ENCODE measurements around the gene RGS3.

The RGS3 gene

DNA sequence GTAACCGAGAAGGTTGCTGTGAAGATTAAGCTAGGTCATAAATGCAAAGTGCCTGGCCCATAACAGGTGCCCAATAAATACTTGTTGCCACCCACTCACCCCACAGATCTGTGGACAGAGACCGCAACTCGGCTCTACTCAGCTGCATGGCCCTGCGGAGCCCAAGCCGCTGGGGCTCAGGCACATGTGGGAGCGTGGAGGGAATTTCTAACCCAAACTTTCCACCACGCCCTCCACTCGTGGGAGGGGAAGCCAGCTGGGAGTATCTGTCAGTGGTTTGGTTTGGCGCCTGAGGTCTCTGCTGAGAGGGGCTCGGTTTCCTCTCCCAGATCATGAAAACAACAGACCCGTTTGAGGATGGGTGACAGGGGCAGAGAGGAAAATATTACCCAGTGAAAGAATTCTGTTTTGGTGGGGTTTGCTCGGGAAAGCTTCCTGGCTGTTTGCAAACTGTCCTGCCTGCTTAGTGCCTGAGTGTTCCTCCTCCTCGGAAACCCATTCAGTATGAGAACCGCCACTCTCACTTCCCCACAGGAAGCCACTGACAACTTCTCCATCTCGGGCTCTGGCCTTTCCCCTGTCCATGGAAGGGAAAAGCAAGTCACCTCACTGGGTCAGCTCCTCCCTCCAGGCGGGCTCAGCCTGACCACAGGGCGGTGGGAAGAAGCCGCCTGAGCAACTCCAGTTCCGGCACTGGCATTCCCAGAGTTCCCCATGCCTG, 60.1 kb downstream of the RGS3 start:
- Histone ChIP-seq H3K79me1 (ENCODE audit: low read length) (no peaks in the 10 kb centered on the region), H2BK15ac (replicated peaks; ENCODE audit: low read depth) (no peak overlapping the region), H3K23ac (ENCODE audit: low read length) (no peak overlapping the region), H4K5ac (ENCODE audit: low read length) (no peak overlapping the region), H2BK5ac (ENCODE audit: low read length) (no peak overlapping the region), H3K79me2 (ENCODE audit: control insufficient read depth, insufficient read depth, low read length) (no peaks in the 10 kb centered on the region), H3K18ac (ENCODE audit: low read length) (no peak overlapping the region), H2AK5ac (ENCODE audit: low read length) (no peak overlapping the region), H3K4ac (ENCODE audit: low read depth, low read length) (no peak overlapping the region), H4K8ac (ENCODE audit: low read depth, low read length) (no peak overlapping the region), H3K27ac (ENCODE audit: low read depth, low read length) (no peak overlapping the region), H2BK120ac (ENCODE audit: low read depth, low read length) (no peak overlapping the region), H3K4me1 (ENCODE audit: control insufficient read depth, low read depth, low read length) (no peaks in the 10 kb centered on the region), H3K9ac (ENCODE audit: low read length) (no peak overlapping the region), H3K36me3 (ENCODE audit: control insufficient read depth, insufficient read depth, low read length) (no peaks in the 10 kb centered on the region), H3K4me3 (ENCODE audit: low read length) (no peak overlapping the region), H3K4me2 (ENCODE audit: low read length) (no peak overlapping the region), H3K27me3 (ENCODE audit: insufficient read depth, low read length, poor library complexity) (no peaks in the 10 kb centered on the region), H3K56ac (ENCODE audit: low read length) (no peak overlapping the region)
- no CpG with 5 or more reads among the region's 19 CpGs for WGBS (ENCODE audit: extremely low coverage, insufficient coverage, low lambda C conversion rate)
- DNase-seq: no peak

GRCh38 chr9:113524468-113524867, 60.9 kb downstream of the RGS3 start:
- no peak overlapping the region for H2BK120ac ChIP-seq (ENCODE audit: low read depth, low read length)
- H3K56ac ChIP-seq (ENCODE audit: low read length): no peak overlapping the region
- H3K4me2 ChIP-seq (ENCODE audit: low read length): no peak overlapping the region
- H3K9ac ChIP-seq (ENCODE audit: low read length): no peak overlapping the region
- no peak overlapping the region for H3K23ac ChIP-seq (ENCODE audit: low read length)
- H3K27ac ChIP-seq (ENCODE audit: low read depth, low read length): no peak overlapping the region
- no peaks in the 10 kb centered on the region for H3K79me2 ChIP-seq (ENCODE audit: control insufficient read depth, insufficient read depth, low read length)
- no CpG with 5 or more reads among the region's 4 CpGs for WGBS (ENCODE audit: extremely low coverage, insufficient coverage, low lambda C conversion rate)
- H3K4ac ChIP-seq (ENCODE audit: low read depth, low read length): no peak overlapping the region
- no peak overlapping the region for H4K8ac ChIP-seq (ENCODE audit: low read depth, low read length)
- H4K5ac ChIP-seq (ENCODE audit: low read length): no peak overlapping the region
- H3K4me1 ChIP-seq (ENCODE audit: control insufficient read depth, low read depth, low read length): no peaks in the 10 kb centered on the region
- H2BK15ac ChIP-seq (replicated peaks; ENCODE audit: low read depth): no peak overlapping the region
- no peak overlapping the region for H3K4me3 ChIP-seq (ENCODE audit: low read length)
- H3K36me3 ChIP-seq (ENCODE audit: control insufficient read depth, insufficient read depth, low read length): no peaks in the 10 kb centered on the region
- DNase-seq: no peak
- no peaks in the 10 kb centered on the region for H3K27me3 ChIP-seq (ENCODE audit: insufficient read depth, low read length, poor library complexity)
- no peak overlapping the region for H2BK5ac ChIP-seq (ENCODE audit: low read length)
- no peaks in the 10 kb centered on the region for H3K79me1 ChIP-seq (ENCODE audit: low read length)
- no peak overlapping the region for H3K18ac ChIP-seq (ENCODE audit: low read length)
- no peak overlapping the region for H2AK5ac ChIP-seq (ENCODE audit: low read length)

- H3K79me2 ChIP-seq (ENCODE audit: control insufficient read depth, insufficient read depth, low read length): no peaks in the 10 kb centered on the region
These were observed 61.7 kb downstream of the RGS3 start for GRCh38 chr9:113525205-113525604.

DNA sequence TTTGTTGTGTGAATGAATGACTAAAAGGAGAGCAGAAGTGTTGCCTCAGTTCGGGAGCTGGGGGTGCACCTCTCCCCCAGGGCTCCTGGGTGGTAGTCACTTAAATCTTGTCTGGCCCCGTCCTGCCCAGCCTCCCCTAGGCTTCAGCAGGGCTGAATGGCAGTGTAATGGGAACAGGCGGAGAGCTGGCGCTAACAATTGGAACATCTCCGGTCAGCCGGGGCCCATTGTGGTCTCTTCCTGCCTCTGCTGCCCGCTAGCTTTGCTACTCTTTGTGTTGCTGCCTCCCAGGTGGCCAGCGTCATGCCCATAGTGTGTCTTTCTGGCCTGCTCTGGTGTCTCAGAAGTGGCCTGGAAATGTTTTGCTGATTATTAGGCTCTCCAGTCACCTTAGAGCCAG, 62.3 kb downstream of the RGS3 start:
- Histone ChIP-seq H3K23ac (ENCODE audit: low read length) (no peak overlapping the region), H3K79me1 (ENCODE audit: low read length) (no peaks in the 10 kb centered on the region), H3K18ac (ENCODE audit: low read length) (no peak overlapping the region), H3K4ac (ENCODE audit: low read depth, low read length) (no peak overlapping the region), H3K27ac (ENCODE audit: low read depth, low read length) (no peak overlapping the region), H2BK15ac (replicated peaks; ENCODE audit: low read depth) (no peak overlapping the region), H4K5ac (ENCODE audit: low read length) (no peak overlapping the region), H3K4me2 (ENCODE audit: low read length) (no peak overlapping the region), H3K4me1 (ENCODE audit: control insufficient read depth, low read depth, low read length) (no peaks in the 10 kb centered on the region), H2AK5ac (ENCODE audit: low read length) (no peak overlapping the region), H4K8ac (ENCODE audit: low read depth, low read length) (no peak overlapping the region), H2BK120ac (ENCODE audit: low read depth, low read length) (no peak overlapping the region), H3K56ac (ENCODE audit: low read length) (no peak overlapping the region), H2BK5ac (ENCODE audit: low read length) (no peak overlapping the region), H3K79me2 (ENCODE audit: control insufficient read depth, insufficient read depth, low read length) (no peaks in the 10 kb centered on the region), H3K36me3 (ENCODE audit: control insufficient read depth, insufficient read depth, low read length) (no peaks in the 10 kb centered on the region), H3K4me3 (ENCODE audit: low read length) (no peak overlapping the region), H3K9ac (ENCODE audit: low read length) (no peak overlapping the region), H3K27me3 (ENCODE audit: insufficient read depth, low read length, poor library complexity) (no peaks in the 10 kb centered on the region)
- WGBS (ENCODE audit: extremely low coverage, insufficient coverage, low lambda C conversion rate): no CpG with 5 or more reads among the region's 8 CpGs
- no peak for DNase-seq

More at GRCh38 chr9:113525205-113525604, 61.7 kb downstream of the RGS3 start:
- Histone ChIP-seq H3K9ac (ENCODE audit: low read length) (no peak overlapping the region), H3K27me3 (ENCODE audit: insufficient read depth, low read length, poor library complexity) (no peaks in the 10 kb centered on the region), H4K5ac (ENCODE audit: low read length) (no peak overlapping the region), H3K4me2 (ENCODE audit: low read length) (no peak overlapping the region), H2BK120ac (ENCODE audit: low read depth, low read length) (no peak overlapping the region), H3K4me3 (ENCODE audit: low read length) (no peak overlapping the region), H3K79me1 (ENCODE audit: low read length) (no peaks in the 10 kb centered on the region), H3K36me3 (ENCODE audit: control insufficient read depth, insufficient read depth, low read length) (no peaks in the 10 kb centered on the region), H2BK5ac (ENCODE audit: low read length) (no peak overlapping the region), H3K18ac (ENCODE audit: low read length) (no peak overlapping the region), H2AK5ac (ENCODE audit: low read length) (no peak overlapping the region), H3K4me1 (ENCODE audit: control insufficient read depth, low read depth, low read length) (no peaks in the 10 kb centered on the region), H3K4ac (ENCODE audit: low read depth, low read length) (no peak overlapping the region), H3K23ac (ENCODE audit: low read length) (no peak overlapping the region), H4K8ac (ENCODE audit: low read depth, low read length) (no peak overlapping the region), H2BK15ac (replicated peaks; ENCODE audit: low read depth) (no peak overlapping the region), H3K56ac (ENCODE audit: low read length) (no peak overlapping the region), H3K27ac (ENCODE audit: low read depth, low read length) (no peak overlapping the region)
- no CpG with 5 or more reads among the region's 4 CpGs for whole genome bisulfite sequencing (ENCODE audit: extremely low coverage, insufficient coverage, low lambda C conversion rate)
- no peak for DNase-seq

- no CpG with 5 or more reads among the region's 8 CpGs for WGBS (ENCODE audit: extremely low coverage, insufficient coverage, low lambda C conversion rate)
These were observed 62.8 kb downstream of the RGS3 start for GRCh38 chr9:113526231-113526746.

GRCh38 chr9:113526841-113527240, 63.3 kb downstream of the RGS3 start:
- no peak overlapping the region for H3K56ac ChIP-seq (ENCODE audit: low read length)
- no peaks in the 10 kb centered on the region for H3K27me3 ChIP-seq (ENCODE audit: insufficient read depth, low read length, poor library complexity)
- no peaks in the 10 kb centered on the region for H3K4me1 ChIP-seq (ENCODE audit: control insufficient read depth, low read depth, low read length)
- H3K4ac ChIP-seq (ENCODE audit: low read depth, low read length): no peak overlapping the region
- no peaks in the 10 kb centered on the region for H3K36me3 ChIP-seq (ENCODE audit: control insufficient read depth, insufficient read depth, low read length)
- H4K8ac ChIP-seq (ENCODE audit: low read depth, low read length): no peak overlapping the region
- no peak overlapping the region for H3K18ac ChIP-seq (ENCODE audit: low read length)
- H3K9ac ChIP-seq (ENCODE audit: low read length): no peak overlapping the region
- no peaks in the 10 kb centered on the region for H3K79me2 ChIP-seq (ENCODE audit: control insufficient read depth, insufficient read depth, low read length)
- H2BK120ac ChIP-seq (ENCODE audit: low read depth, low read length): no peak overlapping the region
- no peak overlapping the region for H3K27ac ChIP-seq (ENCODE audit: low read depth, low read length)
- no peak for DNase-seq
- H2BK15ac ChIP-seq (replicated peaks; ENCODE audit: low read depth): no peak overlapping the region
- no CpG with 5 or more reads among the region's 4 CpGs for WGBS (ENCODE audit: extremely low coverage, insufficient coverage, low lambda C conversion rate)
- no peak overlapping the region for H2AK5ac ChIP-seq (ENCODE audit: low read length)
- no peak overlapping the region for H3K23ac ChIP-seq (ENCODE audit: low read length)
- no peak overlapping the region for H3K4me3 ChIP-seq (ENCODE audit: low read length)
- H3K79me1 ChIP-seq (ENCODE audit: low read length): no peaks in the 10 kb centered on the region
- H4K5ac ChIP-seq (ENCODE audit: low read length): no peak overlapping the region
- no peak overlapping the region for H2BK5ac ChIP-seq (ENCODE audit: low read length)
- H3K4me2 ChIP-seq (ENCODE audit: low read length): no peak overlapping the region

More at GRCh38 chr9:113526231-113526746, 62.8 kb downstream of the RGS3 start:
- Histone ChIP-seq H3K23ac (ENCODE audit: low read length) (no peak overlapping the region), H2AK5ac (ENCODE audit: low read length) (no peak overlapping the region), H3K4me1 (ENCODE audit: control insufficient read depth, low read depth, low read length) (no peaks in the 10 kb centered on the region), H2BK15ac (replicated peaks; ENCODE audit: low read depth) (no peak overlapping the region), H3K79me1 (ENCODE audit: low read length) (no peaks in the 10 kb centered on the region), H3K56ac (ENCODE audit: low read length) (no peak overlapping the region), H3K4me2 (ENCODE audit: low read length) (no peak overlapping the region), H4K5ac (ENCODE audit: low read length) (no peak overlapping the region), H4K8ac (ENCODE audit: low read depth, low read length) (no peak overlapping the region), H2BK5ac (ENCODE audit: low read length) (no peak overlapping the region), H3K36me3 (ENCODE audit: control insufficient read depth, insufficient read depth, low read length) (no peaks in the 10 kb centered on the region), H2BK120ac (ENCODE audit: low read depth, low read length) (no peak overlapping the region), H3K4ac (ENCODE audit: low read depth, low read length) (no peak overlapping the region), H3K9ac (ENCODE audit: low read length) (no peak overlapping the region), H3K27ac (ENCODE audit: low read depth, low read length) (no peak overlapping the region), H3K27me3 (ENCODE audit: insufficient read depth, low read length, poor library complexity) (no peaks in the 10 kb centered on the region), H3K18ac (ENCODE audit: low read length) (no peak overlapping the region), H3K79me2 (ENCODE audit: control insufficient read depth, insufficient read depth, low read length) (no peaks in the 10 kb centered on the region), H3K4me3 (ENCODE audit: low read length) (no peak overlapping the region)
- DNase-seq: no peak
